A673 (cell line): Measurements from ENCODE around the gene RNF17.

Source experiments
- CTCF ChIP-seq: fragments of 300-800, 200-600 bp; sonication (generic); conservative IDR thresholded peaks from 2 replicates; pipeline ENCODE4 v1.5.1; 2017; ENCODE audit warnings: low read depth, mild to moderate bottlenecking, antibody characterized with exemption, low read length, moderate library complexity, mixed read lengths
- EZH2 ChIP-seq: fragments of 200-600 bp; sonication (generic); IDR thresholded peaks from 2 replicates; pipeline ENCODE4 v1.6.1; 2017; ENCODE audit warnings: borderline replicate concordance, low read depth, mild to moderate bottlenecking, mixed read lengths, antibody characterized with exemption, low read length; ENCODE audit not compliant: poor library complexity, severe bottlenecking

- TF ChIP-seq CTCF: no peak
- TF ChIP-seq EZH2: no peak
These were observed 90.3 kb downstream of the RNF17 start for GRCh38 chr13:24854311-24854710.
